A204.1 (cell line): ENCODE results near the gene F2.
"Not testable (repeated sequence)": the region's sequence is repeated elsewhere in the genome, so short reads cannot be mapped to it uniquely, and the experiment has no call there.

Experiments used
- FAIRE-seq: peaks from 2 replicates; lab custom pipeline; 2012; peaks lifted over from hg19 to GRCh38; lab: Jason Lieb, UNC

F2 gene

GRCh38 chr11:46686886-46687795 is 31.9 kb upstream of the F2 start:
- no peak for FAIRE-seq

- FAIRE-seq: no peak
These were observed 28.3 kb upstream of the F2 start for GRCh38 chr11:46690702-46691101.

GRCh38 chr11:46692450-46692849 is 26.6 kb upstream of the F2 start:
- no peak for FAIRE-seq

- FAIRE-seq: no peak
These were observed 25.4 kb upstream of the F2 start for GRCh38 chr11:46693597-46694012.

- no peak for FAIRE-seq
These were observed 24.9 kb upstream of the F2 start for GRCh38 chr11:46694072-46694471.

- no peak for FAIRE-seq
These were observed 24.4 kb upstream of the F2 start for GRCh38 chr11:46694607-46695006.

- no peak for FAIRE-seq
These were observed 23.4 kb upstream of the F2 start for GRCh38 chr11:46695345-46696211.

- FAIRE-seq: no peak
These were observed 22.8 kb upstream of the F2 start for GRCh38 chr11:46696212-46696558.

GRCh38 chr11:46697303-46697702 is 21.7 kb upstream of the F2 start:
- FAIRE-seq: no peak

- FAIRE-seq: no peak
These were observed 21.3 kb upstream of the F2 start for GRCh38 chr11:46697723-46698122.

GRCh38 chr11:46698597-46698996 is 20.4 kb upstream of the F2 start:
- FAIRE-seq: no peak

- peak; percentile 91 for FAIRE-seq
These were observed 18.6 kb upstream of the F2 start, which contains the start of the genes ARHGAP1 and ZNF408 for GRCh38 chr11:46700241-46701077. ARHGAP1 (minus strand) TSS chr11:46700619; CDS start chr11:46696107, 4,512 bp downstream. ZNF408 (plus strand) TSS chr11:46701031; CDS start chr11:46701048, 17 bp downstream.

- no peak for FAIRE-seq
These were observed 17.8 kb upstream of the F2 start for GRCh38 chr11:46701078-46701654.

- FAIRE-seq: no peak
These were observed 13.8 kb upstream of the F2 start for GRCh38 chr11:46705070-46705688.

GRCh38 chr11:46706886-46707285 is 12.1 kb upstream of the F2 start:
- no peak for FAIRE-seq

- not testable (repeated sequence) for FAIRE-seq
These were observed 9.7 kb upstream of the F2 start for GRCh38 chr11:46709351-46709750.

GRCh38 chr11:46710821-46711269 is 8.2 kb upstream of the F2 start:
- no peak for FAIRE-seq

GRCh38 chr11:46711303-46711702 is 7.7 kb upstream of the F2 start:
- no peak for FAIRE-seq

GRCh38 chr11:46712874-46713576 is 6.0 kb upstream of the F2 start:
- FAIRE-seq: no peak

- not testable (repeated sequence) for FAIRE-seq
These were observed 1.2 kb upstream of the F2 start for GRCh38 chr11:46717825-46718154.
